ENCODE measurements around the gene KCTD15.

DNA sequence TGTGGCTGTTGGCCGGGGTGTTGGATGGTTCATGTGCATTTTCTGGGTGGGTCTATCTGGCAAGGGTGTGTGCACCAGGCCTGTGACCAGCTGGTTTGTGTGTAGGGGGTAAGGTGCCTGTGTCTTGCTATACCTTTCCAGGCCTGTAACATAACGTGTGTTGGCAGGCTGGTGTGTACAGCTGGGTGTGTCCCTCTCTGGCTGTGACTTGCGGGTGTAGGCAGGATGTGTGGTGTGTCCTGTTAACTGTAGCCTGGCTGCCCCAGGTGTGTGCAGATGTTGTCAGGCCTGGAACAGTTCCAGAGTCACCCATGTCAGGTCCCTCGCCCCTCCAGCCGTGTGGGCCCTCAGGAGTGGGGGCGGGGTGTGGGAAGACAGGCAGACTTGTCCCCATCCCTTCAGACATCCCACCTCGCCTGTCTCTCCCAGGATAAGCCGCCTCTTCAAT, 9.8 kb downstream of the KCTD15 start:
- TF ChIP-seq, protein P1, sequence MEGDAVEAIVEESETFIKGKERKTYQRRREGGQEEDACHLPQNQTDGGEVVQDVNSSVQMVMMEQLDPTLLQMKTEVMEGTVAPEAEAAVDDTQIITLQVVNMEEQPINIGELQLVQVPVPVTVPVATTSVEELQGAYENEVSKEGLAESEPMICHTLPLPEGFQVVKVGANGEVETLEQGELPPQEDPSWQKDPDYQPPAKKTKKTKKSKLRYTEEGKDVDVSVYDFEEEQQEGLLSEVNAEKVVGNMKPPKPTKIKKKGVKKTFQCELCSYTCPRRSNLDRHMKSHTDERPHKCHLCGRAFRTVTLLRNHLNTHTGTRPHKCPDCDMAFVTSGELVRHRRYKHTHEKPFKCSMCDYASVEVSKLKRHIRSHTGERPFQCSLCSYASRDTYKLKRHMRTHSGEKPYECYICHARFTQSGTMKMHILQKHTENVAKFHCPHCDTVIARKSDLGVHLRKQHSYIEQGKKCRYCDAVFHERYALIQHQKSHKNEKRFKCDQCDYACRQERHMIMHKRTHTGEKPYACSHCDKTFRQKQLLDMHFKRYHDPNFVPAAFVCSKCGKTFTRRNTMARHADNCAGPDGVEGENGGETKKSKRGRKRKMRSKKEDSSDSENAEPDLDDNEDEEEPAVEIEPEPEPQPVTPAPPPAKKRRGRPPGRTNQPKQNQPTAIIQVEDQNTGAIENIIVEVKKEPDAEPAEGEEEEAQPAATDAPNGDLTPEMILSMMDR (IDR thresholded peaks at IDR 0.05; ENCODE audit: borderline replicate concordance, extremely low read depth, low read length, poor library complexity, severe bottlenecking): no peak
- no peak for TF ChIP-seq EZH2 (IDR thresholded peaks at IDR 0.05; ENCODE audit: borderline replicate concordance, low read depth, low read length, severe bottlenecking)

Data from DND-41 (cell line).